Left lung (tissue), 10 donors: ENCODE measurements around the gene JUN. TPM values are rescaled to one million over a fixed set of nuclear protein-coding genes. Genes with fewer than 3 reads are reported as not detected.

Experiments
- ATAC-seq: fragments of 200-7000 bp; cut with Tn5 transposase; one replicate; pipeline ENCODE4 v1.9.1; 2020; ENCODE audit warnings: moderate library complexity
- DNase-seq, 4 donors: peaks; one replicate each; pipeline ENCODE4 v3.0.0-alpha.2; 2013 to 2020
- H3K27ac ChIP-seq, 2 donors: fragments of 200-600 bp; sonication (generic) in 1 of 2; one replicate each; pipeline versions ENCODE4 v1.5.0 to v1.8.0; 2020 to 2021
- H3K27me3 ChIP-seq, 2 donors: fragments of 200-600 bp; sonication (generic) in 1 of 2; one replicate each; pipeline versions ENCODE4 v1.5.0 to v1.8.0; 2020 to 2021
- H3K36me3 ChIP-seq, 2 donors: fragments of 200-600 bp; sonication (generic) in 1 of 2; one replicate each; pipeline versions ENCODE4 v1.5.0 to v1.8.0; 2020 to 2021
- H3K4me1 ChIP-seq, 2 donors: fragments of 200-600 bp; one replicate each; pipeline ENCODE4 v1.8.0; 2021
- H3K4me3 ChIP-seq, 2 donors: fragments of 200-600 bp; sonication (generic) in 1 of 2; one replicate each; pipeline versions ENCODE4 v1.5.0 to v1.8.0; 2020 to 2021; ENCODE audit warnings: mild to moderate bottlenecking in 1 of 2
- H3K9me3 ChIP-seq, 2 donors: fragments of 200-600 bp; sonication (generic) in 1 of 2; one replicate each; pipeline versions ENCODE4 v1.5.0 to v1.8.0; 2020 to 2021
- intact Hi-C, 2 donors: fragments of 100-400 bp; cut with DNase I; formaldehyde crosslinking; loops; one replicate each; pipeline versions ENCODE4 v1.11.2 to v1.14.2; 2022
- polyA plus RNA-seq, 6 donors: library from polyadenylated mRNA; unstranded; fragments of 120-200 nt; gene quantifications; one replicate each; pipeline ENCODE4 v1.2.1, GENCODE V29; 2013; ENCODE audit not compliant: insufficient read length in 6 of 6
- total RNA-seq, 2 donors: library from RNA; stranded (reverse); fragmentation: NEBNext Ultra II Directional; extraction: Animal tissue kit (Norgen Biotek cat#: 25700); gene quantifications; one replicate each; pipeline ENCODE4 v1.2.1, GENCODE V29; 2021
- TF ChIP-seq, protein P1 (sequence below), 2 donors: fragments of 200-600 bp; sonication (generic) in 1 of 2; IDR thresholded peaks; one replicate each; pipeline versions ENCODE4 v1.5.0 to v1.8.0; 2021; ENCODE audit warnings: antibody characterized with exemption in 2 of 2
- donor health status: DM: no; HTN: yes; CAD: no.
- donor health status: DM: no; HTN: no; CAD: no.

JUN gene
- total and polyA plus RNA-seq, 8 donors: 83.2 to 705 (median 174) TPM

DNA sequence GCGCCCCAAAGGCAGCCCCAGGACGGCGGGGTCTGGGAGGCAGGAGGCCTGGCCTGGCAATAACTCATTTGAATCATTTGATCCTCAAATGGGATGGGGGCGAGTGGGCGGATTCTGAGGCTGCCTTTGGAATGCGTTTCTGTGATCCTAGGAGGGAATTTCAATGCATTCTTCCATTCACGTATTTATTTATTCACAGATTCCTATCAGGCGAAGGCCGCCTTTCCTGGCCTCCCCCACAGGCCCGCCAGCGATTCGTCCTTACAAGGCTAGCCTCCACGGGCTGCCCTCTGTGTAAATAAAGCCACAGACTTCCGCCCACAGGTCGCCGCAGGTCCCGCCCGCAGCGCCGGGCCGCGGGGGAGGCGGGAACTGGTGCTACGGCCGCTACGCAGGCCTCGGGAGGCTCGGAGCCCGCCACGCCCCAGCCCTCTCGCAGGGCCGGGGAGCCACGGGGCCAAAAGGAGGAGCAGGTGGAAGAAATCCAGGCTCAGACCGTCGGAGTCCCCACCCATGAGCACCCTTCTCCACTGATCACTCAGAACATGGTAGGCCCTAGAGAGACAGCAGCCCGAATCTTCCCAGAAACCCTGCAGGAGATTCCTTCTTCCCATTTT lies 31.3 kb upstream of the JUN start:
- H3K27ac ChIP-seq: peak overlapping the region; percentile 88 to 97
- peak; percentile 84 for ATAC-seq
- H3K9me3 ChIP-seq: no peaks in the 10 kb centered on the region
- intact Hi-C loops: loop anchor here in 1 of 2 donors (2.0 kb wide), 1 partner anchor 30 kb away; the partner anchor contains the start of gene JUN
- peak overlapping the region; percentile 42 to 57 for H3K4me3 ChIP-seq
- no peaks in the 10 kb centered on the region for H3K27me3 ChIP-seq
- H3K4me1 ChIP-seq: peaks cover 6 to 56% of the 10 kb centered on the region in 2 donors
- peak; percentile 42 to 98 (median 82) for DNase-seq
- no peaks in the 10 kb centered on the region for H3K36me3 ChIP-seq
- TF ChIP-seq, protein P1, sequence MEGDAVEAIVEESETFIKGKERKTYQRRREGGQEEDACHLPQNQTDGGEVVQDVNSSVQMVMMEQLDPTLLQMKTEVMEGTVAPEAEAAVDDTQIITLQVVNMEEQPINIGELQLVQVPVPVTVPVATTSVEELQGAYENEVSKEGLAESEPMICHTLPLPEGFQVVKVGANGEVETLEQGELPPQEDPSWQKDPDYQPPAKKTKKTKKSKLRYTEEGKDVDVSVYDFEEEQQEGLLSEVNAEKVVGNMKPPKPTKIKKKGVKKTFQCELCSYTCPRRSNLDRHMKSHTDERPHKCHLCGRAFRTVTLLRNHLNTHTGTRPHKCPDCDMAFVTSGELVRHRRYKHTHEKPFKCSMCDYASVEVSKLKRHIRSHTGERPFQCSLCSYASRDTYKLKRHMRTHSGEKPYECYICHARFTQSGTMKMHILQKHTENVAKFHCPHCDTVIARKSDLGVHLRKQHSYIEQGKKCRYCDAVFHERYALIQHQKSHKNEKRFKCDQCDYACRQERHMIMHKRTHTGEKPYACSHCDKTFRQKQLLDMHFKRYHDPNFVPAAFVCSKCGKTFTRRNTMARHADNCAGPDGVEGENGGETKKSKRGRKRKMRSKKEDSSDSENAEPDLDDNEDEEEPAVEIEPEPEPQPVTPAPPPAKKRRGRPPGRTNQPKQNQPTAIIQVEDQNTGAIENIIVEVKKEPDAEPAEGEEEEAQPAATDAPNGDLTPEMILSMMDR (IDR thresholded peaks at IDR 0.05): no peak

DNA sequence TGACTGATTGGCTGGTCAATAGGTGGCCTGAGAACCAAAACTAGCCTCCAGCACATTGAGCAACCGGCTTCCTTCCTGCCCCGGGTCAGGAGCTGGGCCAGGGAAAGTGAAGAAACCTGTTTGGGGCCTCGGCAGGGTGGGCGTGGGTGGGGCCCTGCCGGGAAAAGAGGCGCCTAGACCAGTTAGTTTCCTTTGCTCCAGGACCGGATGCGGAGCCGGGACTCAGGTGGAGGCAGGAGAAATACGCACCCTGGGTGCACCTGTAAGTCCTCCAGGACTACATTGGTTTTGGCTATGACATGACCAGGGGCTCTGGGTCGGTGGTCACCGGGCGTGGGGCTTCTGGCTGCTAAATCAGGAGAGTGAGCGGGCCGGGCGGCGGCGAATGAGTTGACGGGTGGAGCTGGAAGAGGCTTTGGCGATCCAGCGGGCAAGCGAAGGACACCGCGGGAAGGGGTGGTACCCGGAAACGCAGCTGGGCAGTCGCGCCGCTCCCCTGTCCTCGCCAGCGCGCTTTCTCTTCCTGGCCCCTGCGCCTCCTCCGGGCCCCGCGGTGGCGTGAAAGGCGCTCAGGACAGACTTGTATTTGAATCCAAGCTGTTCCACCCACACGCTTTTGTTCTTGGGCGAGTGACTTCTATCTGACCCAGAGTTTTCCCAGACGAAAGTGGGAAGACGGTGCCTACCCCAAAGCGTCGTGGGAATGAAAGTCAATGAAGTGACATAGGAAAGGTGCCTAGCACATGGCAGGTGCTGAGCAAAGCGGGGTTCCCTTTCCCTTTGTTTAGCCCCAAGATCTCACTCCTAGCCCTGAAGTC lies 30.6 kb upstream of the JUN start:
- H3K4me1 ChIP-seq: peaks cover 6 to 55% of the 10 kb centered on the region in 2 donors
- TF ChIP-seq, protein P1 (IDR thresholded peaks at IDR 0.05): no peak
- H3K36me3 ChIP-seq: no peaks in the 10 kb centered on the region
- peak overlapping the region; percentile 42 to 57 for H3K4me3 ChIP-seq
- H3K27me3 ChIP-seq: no peaks in the 10 kb centered on the region
- intact Hi-C loops: loop anchor here in 1 of 2 donors (2.0 kb wide), 1 partner anchor 30 kb away; the partner anchor contains the start of gene JUN
- peak; percentile 36 to 91 (median 76) for DNase-seq
- peak; percentile 68 for ATAC-seq
- no peaks in the 10 kb centered on the region for H3K9me3 ChIP-seq
- peak overlapping the region; percentile 88 to 97 for H3K27ac ChIP-seq

DNA sequence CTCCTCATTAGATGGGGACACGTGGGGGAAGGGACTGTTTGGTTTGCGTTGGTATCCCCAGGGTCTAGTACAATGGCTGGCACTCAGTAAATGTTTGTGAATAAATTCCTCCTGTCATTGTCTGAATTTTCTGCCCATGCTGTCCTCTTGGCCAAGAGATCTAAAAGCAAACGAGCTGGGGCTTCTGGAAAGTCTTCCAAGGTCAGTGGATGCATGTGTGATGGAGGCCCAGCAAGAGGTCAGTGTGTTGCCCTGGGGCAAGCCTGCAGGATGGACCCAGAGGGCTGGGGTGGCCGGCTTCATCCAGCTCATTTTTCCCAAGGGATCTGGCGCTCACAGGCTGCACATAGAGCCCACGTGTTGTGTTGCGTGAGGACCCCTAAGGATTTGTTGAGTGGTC lies 30.0 kb upstream of the JUN start:
- H3K36me3 ChIP-seq: no peaks in the 10 kb centered on the region
- TF ChIP-seq, protein P1 (IDR thresholded peaks at IDR 0.05): no peak
- peak overlapping the region; percentile 88 to 97 for H3K27ac ChIP-seq
- DNase-seq: no peak
- no peak for ATAC-seq
- no peaks in the 10 kb centered on the region for H3K27me3 ChIP-seq
- intact Hi-C loops: loop anchor here in 1 of 2 donors (2.0 kb wide), 1 partner anchor 29 kb away; the partner anchor contains the start of gene JUN
- H3K4me1 ChIP-seq: peaks cover 9 to 60% of the 10 kb centered on the region in 2 donors
- peak overlapping the region in 1 of 2 donors; percentile 57 for H3K4me3 ChIP-seq
- no peaks in the 10 kb centered on the region for H3K9me3 ChIP-seq

DNA sequence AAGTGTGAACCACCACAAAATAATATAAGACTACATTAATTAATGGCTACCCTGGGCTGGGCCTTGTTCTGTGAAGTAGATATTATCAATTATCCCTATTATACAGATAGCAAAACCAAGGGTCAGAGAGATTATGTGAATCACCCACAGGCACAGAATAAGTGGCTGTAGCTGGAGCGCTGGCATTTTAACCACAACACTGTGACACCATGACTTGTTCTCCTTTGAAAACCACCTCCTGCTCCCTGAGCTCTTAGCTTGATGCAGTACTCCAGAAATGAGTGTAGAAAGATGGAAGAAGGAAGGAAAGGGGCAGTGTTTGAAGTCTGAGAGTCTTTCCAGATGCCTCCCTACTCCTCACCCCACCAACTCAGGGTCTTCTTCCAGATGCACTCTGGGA lies 29.5 kb upstream of the JUN start:
- peaks cover 9 to 60% of the 10 kb centered on the region in 2 donors for H3K4me1 ChIP-seq
- no peaks in the 10 kb centered on the region for H3K36me3 ChIP-seq
- no peak for DNase-seq
- H3K27ac ChIP-seq: peak overlapping the region; percentile 88 to 97
- no peaks in the 10 kb centered on the region for H3K9me3 ChIP-seq
- TF ChIP-seq, protein P1 (IDR thresholded peaks at IDR 0.05): no peak
- intact Hi-C loops: no loop called here
- no peaks in the 10 kb centered on the region for H3K27me3 ChIP-seq
- ATAC-seq: no peak
- H3K4me3 ChIP-seq: no peak overlapping the region

DNA sequence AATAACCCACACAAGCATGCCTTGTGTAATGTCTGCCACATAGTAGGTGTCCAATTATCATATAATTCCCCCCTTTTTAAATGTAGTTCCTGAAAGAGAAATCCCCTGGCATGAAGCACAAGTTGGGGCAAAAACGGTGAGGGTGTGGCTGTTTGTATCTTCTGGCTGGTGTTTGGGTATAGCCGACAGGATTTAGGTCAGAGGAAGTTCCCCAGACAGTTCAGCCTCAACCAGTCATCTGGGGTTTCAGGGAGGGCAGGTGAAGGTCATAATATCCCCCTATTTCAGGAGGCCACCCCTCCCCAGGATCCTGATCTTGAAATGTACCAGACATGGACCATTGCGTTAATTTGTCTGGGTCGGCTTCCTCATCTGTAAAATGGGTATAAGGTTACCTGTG lies 29.1 kb upstream of the JUN start:
- H3K27ac ChIP-seq: peak overlapping the region in 1 of 2 donors; percentile 97
- no peaks in the 10 kb centered on the region for H3K27me3 ChIP-seq
- H3K9me3 ChIP-seq: no peaks in the 10 kb centered on the region
- DNase-seq (no peak), ATAC-seq (no peak)
- no peak overlapping the region for H3K4me3 ChIP-seq
- TF ChIP-seq, protein P1 (IDR thresholded peaks at IDR 0.05): no peak
- intact Hi-C loops: no loop called here
- H3K4me1 ChIP-seq: peaks cover 9 to 60% of the 10 kb centered on the region in 2 donors
- no peaks in the 10 kb centered on the region for H3K36me3 ChIP-seq
